H1 (cell line): Measurements from ENCODE around the gene HSD17B2. TPM values are rescaled to one million over a fixed set of nuclear protein-coding genes. Genes with fewer than 3 reads are reported as not detected.

ENCODE experiments used
- CTCF ChIA-PET: fragments of 300-600 bp; sonication (Branson Sonifier 250); formaldehyde crosslinking; loops from one replicate; lab custom pipeline; 2021; ENCODE audit not compliant: partially characterized antibody; lab: Charles Lee
- POLR2A ChIA-PET: fragments of 300-600 bp; sonication (Branson Sonifier 250); formaldehyde crosslinking; loops from one replicate; lab custom pipeline; 2021; ENCODE audit warnings: inconsistent platforms; ENCODE audit not compliant: partially characterized antibody; lab: Charles Lee
- DNase-seq, 2 experiments: peaks; one replicate each; pipeline versions ENCODE4 v3.0.0 to v3.0.0-alpha.2; 2010 to 2022; ENCODE audit warnings: low spot score in 2 of 2, low read depth in 1 of 2, mixed read lengths in 1 of 2
- FAIRE-seq: peaks from 2 replicates; lab custom pipeline; 2011; peaks lifted over from hg19 to GRCh38; lab: Jason Lieb, UNC
- H2AFZ ChIP-seq: 2 replicates; pipeline ENCODE4 v1.8.1; 2012; ENCODE audit warnings: low read length, inconsistent platforms
- H2AK5ac ChIP-seq: 2 replicates; pipeline ENCODE4 v1.6.1; 2013; ENCODE audit warnings: low read depth, low read length
- H2BK120ac ChIP-seq: replicated peaks from 2 replicates; pipeline ENCODE3; 2013; ENCODE audit warnings: low read depth, low read length, inconsistent platforms
- H2BK12ac ChIP-seq: 2 replicates; pipeline ENCODE4 v1.6.1; 2013; ENCODE audit warnings: low read depth, low read length
- H2BK15ac ChIP-seq: 2 replicates; pipeline ENCODE4 v1.6.1; 2013; ENCODE audit warnings: low read length
- H2BK20ac ChIP-seq: 2 replicates; pipeline ENCODE4 v1.6.1; 2013; ENCODE audit warnings: low read length
- H2BK5ac ChIP-seq: 2 replicates; pipeline ENCODE4 v1.6.1; 2013; ENCODE audit warnings: low read depth, low read length
- H3K14ac ChIP-seq: 2 replicates; pipeline ENCODE4 v1.6.1; 2013; ENCODE audit warnings: inconsistent platforms; ENCODE audit not compliant: insufficient read length
- H3K18ac ChIP-seq: 2 replicates; pipeline ENCODE4 v1.6.1; 2013; ENCODE audit warnings: low read length; ENCODE audit errors: extremely low read depth
- H3K23ac ChIP-seq: 2 replicates; pipeline ENCODE4 v1.6.1; 2013; ENCODE audit warnings: inconsistent platforms; ENCODE audit not compliant: insufficient read length
- H3K23me2 ChIP-seq: 2 replicates; pipeline ENCODE4 v1.6.1; 2013; ENCODE audit warnings: low read depth, low read length
- H3K27ac ChIP-seq: 2 replicates; pipeline ENCODE4 v1.6.1; 2011; ENCODE audit warnings: low read depth, low read length, inconsistent platforms
- H3K27me3 ChIP-seq, 4 experiments: replicated peaks in 1 of 4; 1 replicate in 1 of 4; 2 replicates in 3 of 4; pipeline versions ENCODE4 v1.6.1 to v1.8.1; 2011 to 2013; ENCODE audit warnings: low read length in 3 of 4, mild to moderate bottlenecking in 3 of 4, inconsistent platforms in 2 of 4, mixed read lengths in 2 of 4, moderate library complexity in 1 of 4; ENCODE audit not compliant: control insufficient read depth in 3 of 4, insufficient read depth in 3 of 4; ENCODE audit errors: extremely low read depth in 1 of 4
- H3K36me3 ChIP-seq, 4 experiments: 2 replicates each; pipeline versions ENCODE4 v1.6.1 to v1.8.1; 2011 to 2013; ENCODE audit warnings: mild to moderate bottlenecking in 4 of 4, low read length in 3 of 4, moderate library complexity in 2 of 4, control low read depth in 1 of 4, inconsistent platforms in 1 of 4; ENCODE audit not compliant: insufficient read depth in 4 of 4, control insufficient read depth in 2 of 4
- H3K4ac ChIP-seq: replicated peaks from 2 replicates; pipeline ENCODE3; 2013; ENCODE audit warnings: low read length, low read depth, mixed read lengths, inconsistent platforms; ENCODE audit not compliant: insufficient read length
- H3K4me1 ChIP-seq, 4 experiments: replicated peaks in 1 of 4; 1 replicate in 1 of 4; 2 replicates in 3 of 4; pipeline versions ENCODE4 v1.6.1 to v1.8.1; 2011 to 2013; ENCODE audit warnings: low read length in 3 of 4, inconsistent platforms in 2 of 4, mixed read lengths in 1 of 4; ENCODE audit not compliant: insufficient read depth in 4 of 4, control insufficient read depth in 3 of 4
- H3K4me2 ChIP-seq, 2 experiments: 2 replicates each; pipeline versions ENCODE4 v1.6.1 to v1.8.1; 2011 to 2013; ENCODE audit warnings: low read depth in 2 of 2, low read length in 2 of 2, control low read depth in 1 of 2, inconsistent platforms in 1 of 2, mild to moderate bottlenecking in 1 of 2; ENCODE audit not compliant: insufficient read depth in 1 of 2
- H3K4me3 ChIP-seq, 4 experiments: fragments of 200-600, 300-600 bp in 1 of 4; sonication (generic), shearing (Covaris generic), sonication (Bioruptor Twin) in 1 of 4; 2 replicates each; pipeline versions ENCODE4 v1.5.1 to v1.8.1; 2011 to 2016; ENCODE audit warnings: low read length in 4 of 4, low read depth in 3 of 4, control low read depth in 2 of 4, inconsistent platforms in 2 of 4, mild to moderate bottlenecking in 2 of 4, mixed read lengths in 1 of 4, moderate library complexity in 1 of 4; ENCODE audit not compliant: insufficient read depth in 2 of 4; ENCODE audit errors: extremely low read depth in 1 of 4
- H3K56ac ChIP-seq: replicated peaks from 2 replicates; pipeline ENCODE3; 2013; ENCODE audit warnings: low read depth, mild to moderate bottlenecking, mixed read lengths, low read length, inconsistent platforms; ENCODE audit not compliant: insufficient read length
- H3K79me1 ChIP-seq: 2 replicates; pipeline ENCODE4 v1.6.1; 2013; ENCODE audit warnings: low read depth, low read length, control low read depth
- H3K79me2 ChIP-seq, 2 experiments: 2 replicates each; pipeline versions ENCODE4 v1.6.1 to v1.8.1; 2012 to 2013; ENCODE audit warnings: low read length in 2 of 2, mild to moderate bottlenecking in 2 of 2, inconsistent platforms in 1 of 2; ENCODE audit not compliant: insufficient read depth in 2 of 2, control insufficient read depth in 1 of 2
- H3K9ac ChIP-seq, 4 experiments: replicated peaks in 1 of 4; 1 replicate in 1 of 4; 2 replicates in 3 of 4; pipeline versions ENCODE4 v1.6.1 to v1.8.1; 2011 to 2013; ENCODE audit warnings: low read depth in 3 of 4, low read length in 3 of 4, control low read depth in 2 of 4, mild to moderate bottlenecking in 2 of 4, moderate library complexity in 2 of 4, inconsistent platforms in 1 of 4; ENCODE audit errors: extremely low read depth in 1 of 4
- H3K9me3 ChIP-seq, 2 experiments: 2 replicates each; pipeline versions ENCODE4 v1.6.1 to v1.8.1; 2012 to 2013; ENCODE audit warnings: mild to moderate bottlenecking in 2 of 2, moderate library complexity in 2 of 2, control low read depth in 1 of 2, inconsistent platforms in 1 of 2, low read depth in 1 of 2, low read length in 1 of 2, mixed read lengths in 1 of 2; ENCODE audit not compliant: insufficient read depth in 2 of 2
- H4K20me1 ChIP-seq, 2 experiments: replicated peaks in 1 of 2; 2 replicates each; pipeline versions ENCODE3 to v1.8.1; 2011 to 2013; ENCODE audit warnings: inconsistent platforms in 2 of 2, low read length in 2 of 2, mild to moderate bottlenecking in 1 of 2; ENCODE audit not compliant: insufficient read depth in 2 of 2, control insufficient read depth in 1 of 2
- H4K5ac ChIP-seq: 2 replicates; pipeline ENCODE4 v1.6.1; 2013; ENCODE audit warnings: low read length, low read depth, mixed read lengths, inconsistent platforms; ENCODE audit not compliant: insufficient read length
- H4K8ac ChIP-seq: 2 replicates; pipeline ENCODE4 v1.8.0; 2013; ENCODE audit warnings: mild to moderate bottlenecking, moderate library complexity, low read length, inconsistent platforms; ENCODE audit not compliant: insufficient read depth; ENCODE audit errors: extremely low read depth
- H4K91ac ChIP-seq: replicated peaks from 2 replicates; pipeline ENCODE3; 2013; ENCODE audit warnings: low read length, mixed read lengths, inconsistent platforms; ENCODE audit not compliant: insufficient read length
- GTF2F1 ChIP-seq: IDR thresholded peaks from 2 replicates; pipeline ENCODE4 v1.6.1; 2012; ENCODE audit warnings: low read depth, low read length, improper control_type of control experiment, borderline replicate concordance
- POLR2A ChIP-seq, 2 experiments: IDR thresholded peaks; 1 replicate in 1 of 2; 2 replicates in 1 of 2; pipeline ENCODE4 v1.6.1; 2011; ENCODE audit warnings: low read depth in 2 of 2, low read length in 2 of 2, mild to moderate bottlenecking in 2 of 2; ENCODE audit errors: control extremely low read depth in 1 of 2
- POU5F1 ChIP-seq: IDR thresholded peaks from 2 replicates; pipeline ENCODE4 v1.6.1; 2011; ENCODE audit warnings: low read depth, mild to moderate bottlenecking, low read length, moderate library complexity
- SP2 ChIP-seq: IDR thresholded peaks from 2 replicates; pipeline ENCODE4 v1.6.1; 2012; ENCODE audit warnings: mild to moderate bottlenecking, low read length, inconsistent platforms
- SP4 ChIP-seq: IDR thresholded peaks from 2 replicates; pipeline ENCODE4 v1.6.1; 2012; ENCODE audit warnings: low read length, inconsistent platforms
- TAF1 ChIP-seq: IDR thresholded peaks from 2 replicates; pipeline ENCODE4 v1.6.1; 2011; ENCODE audit warnings: mild to moderate bottlenecking, low read depth, low read length
- WGBS, 2 experiments: shearing (Covaris generic) in 1 of 2; methylation state at CpG; one replicate each; pipeline versions ENCODE4 v1.1.6 to v1.1.7; 2013 to 2015; ENCODE audit warnings: low lambda C conversion rate in 2 of 2, mixed read lengths in 2 of 2, inconsistent platforms in 1 of 2, low coverage in 1 of 2, missing lambda C conversion rate in 1 of 2; ENCODE audit not compliant: insufficient replicate concordance in 2 of 2, insufficient coverage in 1 of 2, insufficient read length in 1 of 2; ENCODE audit errors: extremely low coverage in 1 of 2, missing lambda C conversion rate in 1 of 2; 5-methylcytosine and 5-hydroxymethylcytosine counted together
- polyA plus RNA-seq, 7 experiments: library from polyadenylated mRNA; depleted of rRNA in 3 of 7; stranded (reverse) in 5 of 7; unstranded in 2 of 7; fragments of >200 nt in 5 of 7; fragments of 200-250 nt in 2 of 7; gene quantifications; 1 replicate in 5 of 7; 2 replicates in 1 of 7; 4 replicates in 1 of 7; pipeline versions ENCODE4 v1.2.1 to v1.2.3, GENCODE V29; 2011 to 2013; ENCODE audit warnings: missing spikeins in 2 of 7, mixed read lengths in 2 of 7
- total RNA-seq: library from RNA; stranded (reverse); fragmentation: NEBNext Ultra II Directional; extraction: Animal tissue kit (Norgen Biotek cat#: 25700); gene quantifications from 2 replicates; pipeline ENCODE4 v1.2.1, GENCODE V29; 2021
- TF ChIP-seq, protein P1 (sequence below): IDR thresholded peaks from 2 replicates; pipeline ENCODE4 v1.6.1; 2012; ENCODE audit warnings: low read length, inconsistent platforms

The HSD17B2 gene
- total and polyA plus RNA-seq, 2 of the 8 experiments (the other 6 are each of a cell fraction or from before 2014, with no cell fraction given) = not detected

DNA sequence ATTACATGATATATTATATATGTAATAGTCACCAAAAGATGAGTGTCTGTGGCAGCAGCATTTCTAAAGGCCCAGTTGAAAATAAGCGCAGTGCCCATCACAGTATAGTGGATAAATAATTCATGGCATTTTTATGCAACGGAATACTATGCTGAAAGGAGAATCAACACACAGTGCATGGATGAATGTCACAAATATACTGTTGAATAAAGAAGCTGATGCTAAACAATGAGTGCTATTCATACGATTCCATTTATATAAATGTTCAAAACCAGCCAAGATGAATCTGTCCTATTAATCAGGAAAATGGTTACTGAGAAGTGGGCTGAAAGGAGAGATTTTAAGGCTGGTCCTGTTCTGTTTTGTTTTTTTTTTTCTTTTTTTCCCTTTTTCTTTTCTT is 61.6 kb downstream of the HSD17B2 start:
- H3K23ac ChIP-seq = no peak overlapping the region
- H2BK20ac ChIP-seq = no peak overlapping the region
- no peak overlapping the region for H3K4me3 ChIP-seq
- no peak overlapping the region for H4K91ac ChIP-seq
- H3K56ac ChIP-seq = no peak overlapping the region
- H3K79me2 ChIP-seq = no peaks in the 10 kb centered on the region
- no peaks in the 10 kb centered on the region for H3K9me3 ChIP-seq
- 90% methylated on average over 3 of the region's 3 CpGs; no CpG with 5 or more reads in 1 of the 2 experiments for WGBS, 2 experiments
- H3K36me3 ChIP-seq = no peaks in the 10 kb centered on the region
- H3K9ac ChIP-seq = no peak overlapping the region
- no peaks in the 10 kb centered on the region for H3K27me3 ChIP-seq
- H3K4ac ChIP-seq = no peak overlapping the region
- DNase-seq (no peak), FAIRE-seq (no peak)
- H2BK5ac ChIP-seq = no peak overlapping the region
- no peak overlapping the region for H3K4me2 ChIP-seq
- no peak overlapping the region for H3K18ac ChIP-seq
- H4K20me1 ChIP-seq = no peaks in the 10 kb centered on the region
- H2AFZ ChIP-seq = no peak overlapping the region
- TF ChIP-seq POLR2A (IDR thresholded peaks at IDR 0.05; ENCODE audit: control extremely low read depth in 1 of 2, low read depth in 2 of 2, low read length in 2 of 2) = no peak
- TF ChIP-seq GTF2F1 = no peak
- TF ChIP-seq TAF1 = no peak
- TF ChIP-seq POU5F1 = no peak
- TF ChIP-seq, protein P1, sequence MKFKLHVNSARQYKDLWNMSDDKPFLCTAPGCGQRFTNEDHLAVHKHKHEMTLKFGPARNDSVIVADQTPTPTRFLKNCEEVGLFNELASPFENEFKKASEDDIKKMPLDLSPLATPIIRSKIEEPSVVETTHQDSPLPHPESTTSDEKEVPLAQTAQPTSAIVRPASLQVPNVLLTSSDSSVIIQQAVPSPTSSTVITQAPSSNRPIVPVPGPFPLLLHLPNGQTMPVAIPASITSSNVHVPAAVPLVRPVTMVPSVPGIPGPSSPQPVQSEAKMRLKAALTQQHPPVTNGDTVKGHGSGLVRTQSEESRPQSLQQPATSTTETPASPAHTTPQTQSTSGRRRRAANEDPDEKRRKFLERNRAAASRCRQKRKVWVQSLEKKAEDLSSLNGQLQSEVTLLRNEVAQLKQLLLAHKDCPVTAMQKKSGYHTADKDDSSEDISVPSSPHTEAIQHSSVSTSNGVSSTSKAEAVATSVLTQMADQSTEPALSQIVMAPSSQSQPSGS = no peak
- TF ChIP-seq SP4 = no peak
- no peak for TF ChIP-seq SP2
- H3K14ac ChIP-seq = no peak overlapping the region
- H2BK15ac ChIP-seq = no peak overlapping the region
- H4K8ac ChIP-seq = no peak overlapping the region
- H3K79me1 ChIP-seq = no peaks in the 10 kb centered on the region
- H2AK5ac ChIP-seq = no peak overlapping the region
- POLR2A ChIA-PET = no interaction called here
- peaks cover 0 to 11% (median 6%) of the 10 kb centered on the region in 4 experiments; a peak in 5 of 7 replicates for H3K4me1 ChIP-seq
- no peak overlapping the region for H4K5ac ChIP-seq
- CTCF ChIA-PET = interaction anchor here (0.7 to 1.1 kb wide), 3 partner anchors 35 to 248 kb away, joined by 3 read pairs; no protein-coding TSS in a partner anchor
- no peak overlapping the region for H2BK12ac ChIP-seq
- no peak overlapping the region for H3K27ac ChIP-seq
- no peak overlapping the region for H2BK120ac ChIP-seq
- no peaks in the 10 kb centered on the region; the same call in 1 of the 2 replicates for H3K23me2 ChIP-seq
